GM19035 (cell line): ENCODE measurements around the gene PPARG.
"Not testable (repeated sequence)": the region's sequence is repeated elsewhere in the genome, so short reads cannot be mapped to it uniquely, and the experiment has no call there.

Experiments
- ATAC-seq: cut with Tn5 transposase; IDR thresholded peaks from one replicate; pipeline ENCODE4 v1.9.1; 2021; ENCODE audit not compliant: unreplicated experiment

The PPARG gene

DNA sequence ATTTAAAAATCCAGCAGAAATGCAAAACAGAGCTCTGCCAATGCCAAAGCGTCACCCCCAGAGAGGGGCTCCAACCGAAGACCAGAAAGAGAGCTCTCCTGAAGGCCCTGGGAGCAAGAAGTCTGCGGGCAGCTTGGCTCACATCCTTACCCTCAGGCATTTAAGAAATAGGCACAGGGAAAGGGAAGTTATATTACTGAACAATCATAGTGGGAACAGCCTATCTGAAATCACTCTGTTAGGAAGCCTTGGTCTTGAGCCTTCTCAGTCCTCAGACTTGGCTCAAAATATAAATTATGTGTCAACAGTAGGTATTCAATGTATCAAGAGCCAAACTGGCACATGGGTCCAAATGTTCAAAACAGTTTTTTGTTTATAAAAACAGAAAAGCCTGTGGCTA lies 10.3 kb upstream of the PPARG start:
- ATAC-seq, result no peak

DNA sequence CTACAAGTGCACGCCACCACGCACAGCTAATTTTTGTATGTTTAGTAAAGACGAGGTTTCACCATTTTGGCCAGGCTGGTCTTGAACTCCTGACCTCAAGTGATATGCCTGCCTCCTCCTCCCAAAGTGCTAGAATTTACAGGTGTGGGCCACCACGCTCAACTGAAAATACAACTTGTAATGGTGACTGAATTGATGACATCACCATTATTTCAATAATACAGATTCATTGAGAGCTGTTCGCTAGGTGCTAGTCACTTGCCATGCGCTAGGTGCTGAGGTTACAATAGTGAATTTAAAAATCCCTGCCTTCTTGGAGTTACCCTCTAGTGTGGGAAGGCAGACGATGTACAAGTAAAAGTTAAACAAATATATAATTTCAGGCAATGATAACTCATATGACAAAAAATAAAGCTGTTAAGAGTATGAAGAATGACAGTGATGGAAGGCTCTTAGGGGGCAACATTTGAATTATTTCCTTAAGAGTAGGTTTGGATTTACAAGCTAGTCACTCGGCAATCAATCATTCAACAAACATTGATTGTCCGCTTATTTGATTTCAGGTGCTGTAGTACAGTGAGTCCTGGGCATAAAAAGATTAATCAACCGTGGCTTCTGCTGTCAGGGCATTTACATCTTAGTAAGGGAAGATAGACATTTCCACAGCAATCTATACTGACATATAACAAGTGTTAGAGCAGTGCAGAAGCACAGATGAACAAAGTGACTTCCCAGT lies 9.1 kb upstream of the PPARG start:
- ATAC-seq, result no peak

DNA sequence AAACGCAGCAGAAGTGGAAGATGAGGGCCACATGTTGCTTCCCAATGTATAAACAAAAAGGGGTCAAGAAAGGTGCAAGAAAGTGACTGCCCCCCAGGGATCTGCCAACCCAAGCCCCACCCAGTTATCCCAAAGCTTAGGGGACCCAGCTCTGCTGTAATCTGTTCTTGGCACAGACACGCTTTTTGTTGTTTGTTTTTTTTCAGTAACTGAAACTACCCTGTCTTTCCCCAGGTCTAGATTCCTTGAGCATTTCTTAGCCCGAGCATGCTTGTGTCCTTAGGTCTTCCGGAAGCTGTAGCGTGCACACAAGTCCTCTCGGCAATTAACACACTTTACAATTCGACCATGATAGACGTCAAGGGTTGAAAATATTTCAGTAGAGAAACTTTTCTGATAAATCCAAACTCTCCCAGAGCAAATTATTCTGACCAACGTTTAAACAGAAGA lies 8.5 kb upstream of the PPARG start:
- no peak for ATAC-seq

DNA sequence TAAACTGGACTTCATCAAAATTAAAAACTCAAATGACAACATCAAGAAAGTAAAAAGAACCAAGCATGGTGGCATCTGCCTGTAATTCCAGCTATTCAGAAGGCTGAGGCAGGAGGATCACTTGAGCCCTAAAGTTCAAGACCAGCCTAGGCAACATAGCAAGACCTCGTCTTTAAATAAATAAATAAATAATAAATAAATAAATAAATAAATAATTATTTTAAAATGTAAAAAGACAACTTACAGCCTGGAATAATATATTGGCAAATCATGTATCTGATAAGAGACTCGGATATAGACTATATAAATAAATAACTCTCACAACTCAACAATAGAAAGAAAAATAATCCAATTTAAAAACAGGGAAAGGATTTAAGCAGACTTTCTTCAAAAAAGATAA lies 4.3 kb upstream of the PPARG start:
- ATAC-seq, result no peak

DNA sequence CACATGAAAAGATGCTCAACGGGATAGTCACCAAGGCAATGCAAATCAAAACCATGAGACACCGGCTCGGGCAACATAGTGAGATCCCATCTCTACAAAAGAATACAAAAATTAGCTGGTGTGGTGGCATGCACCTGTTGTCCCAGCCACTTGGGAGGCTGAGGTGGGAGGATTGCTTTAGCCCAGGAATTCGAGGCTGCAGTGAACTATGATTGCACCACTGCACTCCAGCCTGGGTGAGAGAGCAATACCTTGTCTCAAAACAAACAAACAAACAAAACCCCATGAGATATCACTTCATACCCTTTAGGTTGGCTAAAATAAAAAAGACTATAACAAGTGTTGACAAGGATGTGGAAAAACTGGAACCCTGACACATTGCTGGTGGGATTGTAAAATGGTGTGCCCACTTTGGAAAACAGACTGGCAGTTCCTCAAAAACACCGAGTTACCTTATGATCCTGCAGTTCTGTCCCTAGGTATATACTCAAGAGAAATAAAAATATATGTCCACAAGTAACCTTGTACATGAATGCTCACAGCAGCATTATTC lies 3.8 kb upstream of the PPARG start:
- ATAC-seq, result no peak

DNA sequence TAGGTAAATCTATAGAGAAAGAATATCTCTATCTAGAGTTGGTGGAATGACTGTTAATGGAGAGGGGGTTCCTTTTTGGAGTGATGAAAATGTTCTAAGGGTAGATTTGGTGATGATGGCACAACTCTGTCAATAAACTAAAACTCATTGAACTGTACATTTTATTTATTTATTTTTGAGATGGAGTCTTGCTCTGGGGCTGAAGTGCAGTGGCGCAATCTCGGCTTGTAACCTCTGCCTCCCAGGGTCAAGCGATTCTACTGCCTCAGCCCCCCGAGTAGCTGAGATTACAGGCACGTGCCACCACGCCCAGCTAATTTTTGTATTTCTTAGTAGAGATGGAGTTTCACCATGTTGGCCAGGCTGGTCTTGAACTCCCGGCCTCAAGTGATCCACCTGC lies 3.1 kb upstream of the PPARG start:
- ATAC-seq, result not testable (repeated sequence)

DNA sequence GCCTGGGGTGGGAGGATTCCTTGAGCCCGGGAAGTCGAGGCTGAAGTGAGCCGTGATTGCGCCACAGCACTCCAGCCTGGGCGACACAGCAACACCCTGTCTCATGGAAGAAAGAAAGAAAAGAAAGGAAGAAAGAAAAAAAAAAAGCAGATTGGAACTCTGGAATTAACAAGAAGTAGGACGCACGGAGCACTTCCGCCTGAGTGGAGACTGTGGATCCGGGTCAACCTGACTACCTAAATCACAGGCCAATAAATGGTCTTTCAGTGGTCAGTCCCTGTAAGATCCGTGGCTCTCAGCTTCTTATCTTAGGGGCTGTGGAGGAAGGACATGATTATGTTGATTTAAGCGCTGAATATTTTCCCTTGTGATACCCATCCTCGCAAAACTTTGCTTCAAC lies 2.4 kb upstream of the PPARG start:
- ATAC-seq, result no peak

DNA sequence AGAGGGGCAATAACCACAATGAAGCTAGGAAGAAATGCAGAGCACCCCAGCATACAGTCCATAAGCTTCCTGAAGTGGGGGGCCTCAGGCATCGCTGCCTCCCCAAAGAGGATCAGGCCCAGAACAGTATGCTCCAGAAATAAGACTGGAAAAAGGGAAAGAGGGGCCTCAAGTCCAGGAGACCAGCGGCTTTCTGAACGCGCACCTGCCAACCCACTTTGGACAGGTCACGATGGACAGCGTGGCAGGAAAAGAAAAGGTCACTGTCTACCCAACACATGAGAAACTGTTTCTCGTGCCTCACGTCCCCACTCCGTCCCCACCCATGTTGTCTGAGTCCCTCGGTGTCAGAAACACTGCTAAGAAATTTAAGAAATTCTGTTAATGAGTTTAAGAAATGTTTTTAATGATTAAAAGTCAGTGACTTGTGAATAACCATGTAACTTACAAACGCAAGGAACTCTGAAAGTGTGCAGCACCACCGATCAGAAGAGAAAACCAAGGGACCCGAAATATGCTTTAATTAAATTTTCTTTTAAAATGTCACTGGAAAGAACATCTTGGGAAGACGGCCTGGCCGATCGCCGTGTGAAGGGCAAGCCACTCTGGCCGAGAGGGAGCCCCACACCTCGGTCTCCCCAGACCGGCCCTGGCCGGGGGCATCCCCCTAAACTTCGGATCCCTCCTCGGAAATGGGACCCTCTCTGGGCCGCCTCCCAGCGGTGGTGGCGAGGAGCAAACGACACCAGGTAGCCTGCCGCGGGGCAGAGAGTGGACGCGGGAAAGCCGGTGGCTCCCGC lies 1.7 kb upstream of the PPARG start:
- no peak for ATAC-seq

DNA sequence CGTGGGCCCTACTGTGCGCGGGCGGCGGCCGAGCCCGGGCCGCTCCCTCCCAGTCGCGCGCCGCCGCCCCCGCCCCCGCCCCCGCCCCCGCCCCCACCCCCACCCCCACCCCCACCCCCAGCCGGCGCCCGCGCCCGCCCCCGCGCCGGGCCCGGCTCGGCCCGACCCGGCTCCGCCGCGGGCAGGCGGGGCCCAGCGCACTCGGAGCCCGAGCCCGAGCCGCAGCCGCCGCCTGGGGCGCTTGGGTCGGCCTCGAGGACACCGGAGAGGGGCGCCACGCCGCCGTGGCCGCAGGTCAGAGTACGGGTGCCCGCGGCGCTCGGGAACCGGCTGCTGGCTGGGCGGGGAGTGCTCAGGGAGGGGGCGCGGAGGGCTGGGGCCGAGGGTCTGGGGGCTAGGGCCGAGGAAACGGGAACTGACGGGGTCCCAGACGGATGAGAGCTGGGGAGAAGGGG lies 1.1 kb upstream of the PPARG start:
- no peak for ATAC-seq

DNA sequence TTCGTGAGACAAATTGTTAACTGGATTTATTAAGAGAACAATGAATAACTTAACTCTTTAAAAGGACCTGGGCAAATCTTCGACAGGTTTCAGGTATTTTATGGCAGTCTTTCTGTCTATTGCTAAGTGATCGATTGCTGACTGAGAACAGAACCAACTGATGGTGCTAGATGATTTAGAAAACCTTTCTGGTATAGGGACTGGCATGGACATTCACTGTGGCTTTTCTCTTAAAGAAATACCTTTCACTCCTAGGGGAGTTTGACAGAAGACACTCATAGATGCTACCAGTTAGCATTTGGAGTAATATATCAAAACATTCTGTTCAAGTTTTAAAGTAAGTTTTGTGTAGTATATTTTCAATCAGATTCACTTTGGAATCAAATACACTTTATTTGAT lies 654 bp downstream of the PPARG start:
- ATAC-seq, result no peak

DNA sequence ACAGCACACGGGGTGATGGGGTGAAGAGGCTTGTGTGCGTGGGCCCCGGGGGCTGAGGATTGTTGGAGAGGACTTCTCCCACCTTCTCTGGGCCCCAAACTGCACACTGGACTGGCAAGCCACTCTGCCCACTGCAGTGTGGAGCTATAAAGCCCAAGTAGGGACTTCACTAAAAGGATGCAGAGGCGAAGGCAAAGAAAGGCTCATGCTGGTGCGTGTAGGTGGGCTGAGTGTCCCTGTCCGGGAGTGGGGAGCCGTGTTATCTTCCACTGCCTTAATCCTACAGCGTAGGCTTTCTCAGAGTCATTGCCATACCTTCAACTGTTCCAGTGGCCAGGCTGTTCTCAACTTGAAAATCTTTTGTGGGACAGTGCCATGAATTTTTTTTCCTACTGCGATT lies 3.9 kb downstream of the PPARG start:
- ATAC-seq, result no peak

DNA sequence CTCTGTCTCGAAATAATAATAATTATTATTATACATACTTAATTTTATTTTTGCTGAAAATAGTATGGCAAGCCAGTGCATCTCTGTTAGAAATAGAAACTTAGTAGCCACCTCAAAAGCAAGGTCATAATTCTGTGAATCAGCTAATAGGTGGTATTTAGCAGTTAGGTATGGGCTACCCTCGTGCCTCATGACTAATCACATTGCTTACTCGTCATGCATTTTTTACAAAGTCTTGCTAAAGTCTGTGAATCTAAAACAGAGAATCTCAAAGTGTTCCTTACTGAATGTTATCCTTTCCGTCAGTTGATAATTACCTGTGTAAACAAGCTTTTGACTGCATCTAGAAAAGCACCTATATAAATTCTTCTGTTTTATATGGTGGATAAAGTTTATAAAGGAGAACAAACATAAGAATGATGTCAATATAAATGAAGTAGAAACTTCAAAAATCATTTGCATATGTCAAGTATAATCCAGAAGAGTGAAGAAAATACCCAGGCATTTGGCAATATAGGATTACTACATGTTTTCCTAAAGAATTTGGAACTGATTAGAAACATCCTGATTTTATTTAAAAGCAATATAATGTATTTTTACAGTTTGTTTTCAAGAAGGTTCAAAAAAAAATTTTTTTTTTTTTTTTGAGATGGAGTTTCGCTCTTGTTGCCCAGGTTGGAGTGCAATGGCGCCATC lies 6.2 kb downstream of the PPARG start:
- ATAC-seq, result no peak

DNA sequence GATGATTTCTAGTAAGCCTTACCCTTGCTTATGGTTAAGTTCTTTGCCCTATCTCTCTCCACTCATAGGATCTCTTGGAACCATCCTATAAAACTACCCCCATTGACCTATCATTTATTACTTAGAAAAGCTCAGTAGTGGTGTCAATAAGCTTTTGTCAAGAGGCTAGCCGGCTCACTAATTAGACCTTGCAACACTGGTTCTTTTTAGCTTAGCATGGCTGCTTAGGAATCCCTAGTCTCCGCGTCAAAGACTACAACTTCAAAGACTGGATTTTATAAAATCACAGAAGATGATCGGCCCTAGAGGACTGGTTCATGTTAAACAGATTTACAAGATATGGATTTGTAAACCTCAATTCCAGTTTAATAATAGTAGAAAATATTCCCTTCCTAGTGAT lies 7.6 kb downstream of the PPARG start:
- ATAC-seq, result no peak

DNA sequence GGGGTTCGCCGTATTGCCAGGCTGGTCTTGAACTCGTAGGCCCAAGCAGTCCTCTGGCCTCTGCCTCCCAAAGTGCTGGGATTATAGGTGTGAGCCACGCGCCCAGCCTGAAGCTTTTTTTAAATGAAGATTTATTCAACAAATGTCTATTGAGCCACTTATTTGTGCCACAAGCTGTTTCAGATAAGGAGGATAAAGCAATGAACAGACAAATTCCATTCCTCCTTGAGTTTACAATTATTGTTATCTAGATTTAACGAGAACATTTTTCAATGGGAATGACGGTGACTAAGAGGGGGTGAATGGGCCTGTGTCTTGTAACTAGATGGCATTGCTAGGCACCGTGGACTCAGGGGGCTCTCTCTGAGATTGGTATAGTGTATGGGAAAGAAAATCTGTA lies 10.2 kb downstream of the PPARG start:
- ATAC-seq, result no peak

DNA sequence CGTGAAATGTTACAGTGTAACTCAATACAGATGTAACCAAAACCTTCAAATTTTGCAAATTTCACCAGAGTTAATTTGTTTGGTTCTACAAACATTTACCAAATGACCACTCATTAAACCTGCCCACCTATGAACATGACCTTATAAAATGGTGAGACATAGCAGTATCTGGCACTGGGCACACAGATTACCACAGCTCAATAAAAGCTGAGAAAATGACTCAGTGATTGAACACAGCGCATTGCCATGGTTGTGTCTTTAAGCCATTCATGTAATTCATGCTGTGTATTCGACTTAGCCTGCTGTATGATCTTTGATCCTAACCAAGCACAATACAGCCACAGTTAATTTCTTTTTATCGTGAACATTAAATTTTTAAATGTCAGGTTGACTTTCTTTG lies 11.3 kb downstream of the PPARG start:
- no peak for ATAC-seq

DNA sequence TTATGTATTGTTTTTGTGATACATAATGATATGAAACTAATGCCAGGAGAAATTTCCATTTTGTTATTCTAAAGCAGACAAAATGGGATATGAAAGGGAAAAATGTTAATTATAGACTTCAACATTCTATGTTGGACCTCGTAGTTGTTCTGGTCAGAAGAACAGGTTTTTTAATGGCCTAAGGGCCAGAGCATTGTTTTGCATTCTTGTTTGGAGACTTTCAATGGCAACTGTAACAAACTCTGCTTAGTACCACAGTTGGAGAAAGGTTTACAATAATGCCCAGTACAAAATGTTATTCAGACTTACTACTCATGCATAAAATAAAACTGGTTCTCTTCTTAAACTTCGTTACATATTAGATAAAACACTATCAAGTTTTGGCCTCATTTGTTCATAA lies 12.2 kb downstream of the PPARG start:
- ATAC-seq, result no peak

DNA sequence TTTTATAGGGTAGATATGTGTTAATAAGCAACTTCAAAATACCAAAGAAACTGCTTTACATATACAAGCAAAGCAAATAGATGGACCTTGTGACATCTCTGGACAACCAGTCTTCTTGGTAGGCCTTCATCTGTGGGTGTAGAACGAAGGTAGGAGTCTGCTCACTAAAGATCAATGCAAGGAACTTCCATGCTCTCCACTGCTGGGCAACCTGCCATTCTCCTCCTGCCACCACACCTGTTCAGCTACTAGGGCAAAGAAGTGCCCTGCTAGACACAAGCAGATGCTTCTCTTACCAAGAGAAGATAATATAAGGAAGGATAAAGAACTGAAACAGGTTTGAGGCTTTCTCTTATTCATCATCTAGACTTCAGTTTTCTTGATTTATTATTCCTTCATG lies 12.6 kb downstream of the PPARG start:
- no peak for ATAC-seq

DNA sequence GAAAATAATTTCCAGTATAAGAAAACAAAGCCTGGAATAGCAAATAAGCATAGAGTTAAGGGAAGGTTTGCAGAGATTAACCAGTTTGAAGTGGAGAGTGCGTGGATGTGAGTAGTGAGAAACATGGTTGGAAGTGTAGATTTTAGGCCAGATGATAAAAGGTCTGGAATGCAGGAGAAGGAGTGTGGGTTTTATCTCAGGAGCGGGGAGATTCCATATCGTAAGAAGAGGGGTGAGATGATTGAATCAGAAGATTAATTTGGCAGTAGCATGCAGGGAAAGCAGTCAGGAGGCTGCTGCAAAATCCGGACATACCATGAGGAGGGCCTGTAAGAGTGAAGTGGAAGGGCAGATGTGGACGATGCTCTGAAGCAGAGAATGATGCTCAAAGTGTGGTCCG lies 13.7 kb downstream of the PPARG start:
- ATAC-seq, result no peak

DNA sequence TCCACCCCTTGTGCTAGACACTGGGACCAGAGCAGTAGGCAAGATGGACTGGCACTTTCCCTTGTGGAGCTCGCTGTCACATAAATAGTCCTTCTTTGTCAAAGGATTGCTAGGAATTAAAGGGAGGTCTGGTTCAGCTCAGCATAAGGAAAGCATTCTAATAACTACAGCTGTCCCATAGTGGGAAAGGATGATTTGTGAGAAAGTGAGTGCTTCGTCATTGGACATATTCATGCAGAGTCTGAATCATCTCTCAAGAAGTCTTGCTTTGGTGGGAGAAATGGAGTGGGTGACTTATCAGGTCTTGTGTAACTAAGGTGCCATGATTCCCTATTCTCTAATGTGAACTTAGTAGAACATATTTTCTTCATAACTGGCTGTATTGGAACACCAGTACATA lies 14.7 kb downstream of the PPARG start:
- ATAC-seq, result no peak

DNA sequence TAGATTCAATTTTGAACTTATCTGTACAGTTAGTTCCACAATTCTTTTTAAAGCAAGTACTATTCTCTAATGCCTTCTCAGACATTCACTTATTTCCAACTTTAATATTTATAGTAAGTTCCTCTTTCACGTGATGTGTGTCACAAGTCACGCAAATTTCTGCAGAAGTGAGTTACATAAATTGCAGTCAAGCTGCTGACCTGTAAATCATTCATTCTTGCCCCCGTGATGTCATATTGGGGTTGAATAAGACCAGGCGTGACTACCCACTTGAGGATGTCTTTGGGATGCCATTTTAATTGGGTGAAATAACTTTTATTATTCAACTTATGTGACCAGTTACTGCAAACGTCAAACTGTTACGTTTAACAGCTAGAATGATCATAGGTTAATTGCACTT lies 15.1 kb downstream of the PPARG start:
- no peak for ATAC-seq

DNA sequence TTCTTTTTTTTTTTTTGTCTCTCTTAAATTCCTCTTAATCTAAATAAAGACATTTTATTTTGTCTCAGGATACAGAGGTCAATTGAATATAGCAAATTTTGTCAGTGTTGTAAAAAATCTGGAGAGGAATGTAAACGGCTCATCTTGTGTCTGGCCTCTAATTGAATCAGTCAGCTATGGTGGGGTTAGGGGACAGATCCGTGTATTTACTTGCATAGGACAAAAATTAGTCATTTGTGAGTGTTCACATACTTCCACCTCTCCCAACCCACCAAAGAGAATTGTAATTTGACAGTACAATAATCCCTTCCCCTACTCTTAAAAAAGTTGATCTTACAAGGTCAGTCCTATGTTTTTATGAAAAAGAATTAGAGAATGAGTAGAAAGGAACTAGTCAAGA lies 18.3 kb downstream of the PPARG start:
- ATAC-seq, result no peak

DNA sequence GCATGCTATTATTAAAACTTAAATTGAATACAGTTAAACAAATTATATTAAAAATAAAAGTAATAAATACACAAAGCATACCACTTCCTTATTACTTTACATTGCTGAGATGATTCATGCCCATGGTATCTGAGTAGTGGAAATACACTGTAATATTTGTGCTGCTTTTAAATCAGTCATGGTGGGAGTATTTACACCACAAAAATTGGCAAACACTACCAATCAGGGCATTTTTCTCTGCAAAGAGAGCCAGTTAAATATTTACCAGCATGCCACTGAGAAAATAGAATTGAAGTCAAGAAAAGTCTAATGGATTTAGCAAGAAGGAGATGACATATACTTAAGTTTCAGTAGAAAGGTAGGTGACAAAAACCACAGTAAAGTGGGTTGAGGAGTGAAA lies 19.6 kb downstream of the PPARG start:
- ATAC-seq, result no peak
